HEK293T (cell line): ENCODE data around the gene GALNT11.

Source experiments
- CTCF ChIA-PET: fragments of 350-600 bp; formaldehyde crosslinking; extraction: SDS; loops from one replicate; lab custom pipeline; 2021; ENCODE audit warnings: antibody characterized with exemption, inconsistent platforms; lab: Yijun Ruan, JAX
- POLR2A ChIA-PET: fragments of 350-600 bp; formaldehyde crosslinking; extraction: SDS; loops from one replicate; lab custom pipeline; 2020; ENCODE audit warnings: antibody characterized with exemption, inconsistent platforms; lab: Yijun Ruan, JAX
- DNase-seq: peaks from one replicate; pipeline ENCODE4 v3.0.0; 2012; ENCODE audit warnings: mixed read lengths; ENCODE audit errors: extremely low spot score
- ARNT ChIP-seq: fragments of 450-650 bp; IDR thresholded peaks from 2 replicates; pipeline ENCODE4 v1.6.1; 2017; ENCODE audit warnings: mild to moderate bottlenecking
- BHLHE40 ChIP-seq: fragments of 450-650 bp; IDR thresholded peaks from 2 replicates; pipeline ENCODE4 v1.6.1; 2016; ENCODE audit warnings: mild to moderate bottlenecking, moderate library complexity, borderline replicate concordance
- CTBP1 ChIP-seq: fragments of 450-650 bp; IDR thresholded peaks from 2 replicates; pipeline ENCODE4 v1.6.1; 2016; ENCODE audit warnings: borderline replicate concordance
- ELF4 ChIP-seq: fragments of 450-650 bp; IDR thresholded peaks from 2 replicates; pipeline ENCODE4 v1.6.1; 2017; ENCODE audit warnings: antibody characterized with exemption
- FOXA1 ChIP-seq: fragments of 450-650 bp; IDR thresholded peaks from 2 replicates; pipeline ENCODE4 v1.6.1; 2016; ENCODE audit warnings: mild to moderate bottlenecking
- FOXK2 ChIP-seq: fragments of 450-650 bp; IDR thresholded peaks from 2 replicates; pipeline ENCODE4 v1.6.1; 2016; ENCODE audit warnings: mild to moderate bottlenecking
- FOXM1 ChIP-seq: fragments of 450-650 bp; IDR thresholded peaks from 2 replicates; pipeline ENCODE4 v1.6.1; 2017; ENCODE audit warnings: mild to moderate bottlenecking, borderline replicate concordance
- HDGF ChIP-seq: fragments of 450-650 bp; IDR thresholded peaks from 2 replicates; pipeline ENCODE4 v1.6.1; 2017; ENCODE audit warnings: antibody characterized with exemption, borderline replicate concordance
- L3MBTL2 ChIP-seq: fragments of 450-650 bp; conservative IDR thresholded peaks from 2 replicates; pipeline ENCODE4 v1.6.1; 2016; ENCODE audit warnings: mild to moderate bottlenecking
- LEF1 ChIP-seq: fragments of 450-650 bp; IDR thresholded peaks from 2 replicates; pipeline ENCODE4 v1.6.1; 2017; ENCODE audit warnings: mild to moderate bottlenecking, borderline replicate concordance
- NFRKB ChIP-seq: fragments of 450-650 bp; IDR thresholded peaks from 2 replicates; pipeline ENCODE4 v1.6.1; 2016; ENCODE audit warnings: mild to moderate bottlenecking, moderate library complexity
- SP1 ChIP-seq: fragments of 450-650 bp; IDR thresholded peaks from 2 replicates; pipeline ENCODE4 v1.6.1; 2017
- SUZ12 ChIP-seq: fragments of 450-650 bp; IDR thresholded peaks from 2 replicates; pipeline ENCODE4 v1.6.1; 2016; ENCODE audit warnings: mild to moderate bottlenecking
- TARDBP ChIP-seq: fragments of 450-650 bp; IDR thresholded peaks from 2 replicates; pipeline ENCODE4 v1.6.1; 2016
- ZNF384 ChIP-seq: fragments of 450-650 bp; IDR thresholded peaks from 2 replicates; pipeline ENCODE4 v1.6.1; 2016
- TF ChIP-seq, protein P1 (sequence below): fragments of 450-650 bp; IDR thresholded peaks from 2 replicates; pipeline ENCODE4 v1.6.1; 2016

The GALNT11 gene

DNA sequence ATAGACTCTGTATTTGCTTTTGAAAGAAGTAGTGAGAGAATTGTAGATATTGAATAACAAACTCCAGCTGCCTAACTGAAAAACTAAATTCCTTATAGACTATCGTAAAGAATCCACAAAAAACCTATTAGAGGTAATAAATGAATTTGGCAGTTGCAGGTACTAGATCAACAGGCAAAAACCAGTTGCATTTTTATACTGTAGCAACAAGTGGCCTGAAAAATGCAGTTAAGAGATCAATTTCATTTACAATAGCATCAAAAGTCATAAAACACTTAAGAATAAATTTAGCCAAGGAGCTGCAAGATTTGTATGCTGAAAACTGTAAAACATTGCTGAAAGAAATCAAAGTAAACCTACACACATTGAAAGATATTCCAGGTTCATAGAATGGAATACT lies 70.3 kb downstream of the GALNT11 start:
- TF ChIP-seq FOXM1 (no peak), BHLHE40 (no peak), HDGF (no peak), NFRKB (no peak), SUZ12 (no peak), FOXA1 (no peak), TARDBP (no peak), ZNF384 (no peak), L3MBTL2 (no peak), ARNT (no peak), FOXK2 (no peak), CTBP1 (no peak)
- TF ChIP-seq, protein P1, sequence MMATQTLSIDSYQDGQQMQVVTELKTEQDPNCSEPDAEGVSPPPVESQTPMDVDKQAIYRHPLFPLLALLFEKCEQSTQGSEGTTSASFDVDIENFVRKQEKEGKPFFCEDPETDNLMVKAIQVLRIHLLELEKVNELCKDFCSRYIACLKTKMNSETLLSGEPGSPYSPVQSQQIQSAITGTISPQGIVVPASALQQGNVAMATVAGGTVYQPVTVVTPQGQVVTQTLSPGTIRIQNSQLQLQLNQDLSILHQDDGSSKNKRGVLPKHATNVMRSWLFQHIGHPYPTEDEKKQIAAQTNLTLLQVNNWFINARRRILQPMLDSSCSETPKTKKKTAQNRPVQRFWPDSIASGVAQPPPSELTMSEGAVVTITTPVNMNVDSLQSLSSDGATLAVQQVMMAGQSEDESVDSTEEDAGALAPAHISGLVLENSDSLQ, result no peak
- POLR2A ChIA-PET, result no interaction called here
- CTCF ChIA-PET, result no interaction called here
- no peak for DNase-seq

GRCh38 chr7:152097330-152097729 lies 71.9 kb downstream of the GALNT11 start:
- POLR2A ChIA-PET, result no interaction called here
- CTCF ChIA-PET, result no interaction called here
- TF ChIP-seq NFRKB, result no peak
- no peak for TF ChIP-seq ZNF384
- no peak for TF ChIP-seq ELF4
- TF ChIP-seq HDGF, result no peak
- no peak for TF ChIP-seq LEF1
- no peak for TF ChIP-seq L3MBTL2
- no peak for TF ChIP-seq SUZ12
- TF ChIP-seq BHLHE40, result no peak
- TF ChIP-seq SP1, result no peak
- TF ChIP-seq FOXA1, result no peak
- TF ChIP-seq FOXM1, result no peak
- TF ChIP-seq ARNT, result no peak
- no peak for TF ChIP-seq FOXK2
- TF ChIP-seq TARDBP, result no peak
- TF ChIP-seq CTBP1, result no peak
- TF ChIP-seq, protein P1, result no peak
- no peak for DNase-seq

DNA sequence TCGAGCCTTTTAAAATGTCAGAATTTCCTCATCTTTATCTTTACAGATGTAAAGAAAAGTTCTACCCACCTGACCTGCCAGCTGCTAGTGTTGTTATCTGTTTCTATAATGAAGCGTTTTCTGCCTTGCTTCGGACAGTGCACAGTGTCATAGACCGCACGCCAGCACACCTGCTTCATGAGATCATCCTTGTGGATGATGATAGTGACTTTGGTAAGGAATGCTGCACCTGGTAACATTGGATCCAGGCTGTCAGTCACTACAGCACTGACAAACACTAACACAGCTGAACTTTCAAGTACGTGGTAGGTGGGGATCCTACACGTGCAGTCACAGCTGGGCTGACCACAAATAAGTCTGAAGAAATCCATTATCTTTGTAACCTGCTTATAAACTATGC lies 77.6 kb downstream of the GALNT11 start:
- ChIA-PET CTCF (no interaction called here), POLR2A (no interaction called here)
- no peak for DNase-seq
- TF ChIP-seq SUZ12, result no peak
- no peak for TF ChIP-seq BHLHE40
- TF ChIP-seq HDGF, result no peak
- TF ChIP-seq LEF1, result no peak
- no peak for TF ChIP-seq CTBP1
- no peak for TF ChIP-seq FOXM1
- no peak for TF ChIP-seq SP1
- TF ChIP-seq NFRKB, result no peak
- no peak for TF ChIP-seq ELF4
- TF ChIP-seq FOXK2, result no peak
- TF ChIP-seq, protein P1, result no peak
- TF ChIP-seq TARDBP, result no peak
- no peak for TF ChIP-seq FOXA1
- TF ChIP-seq ZNF384, result no peak
- no peak for TF ChIP-seq ARNT
- TF ChIP-seq L3MBTL2, result no peak

DNA sequence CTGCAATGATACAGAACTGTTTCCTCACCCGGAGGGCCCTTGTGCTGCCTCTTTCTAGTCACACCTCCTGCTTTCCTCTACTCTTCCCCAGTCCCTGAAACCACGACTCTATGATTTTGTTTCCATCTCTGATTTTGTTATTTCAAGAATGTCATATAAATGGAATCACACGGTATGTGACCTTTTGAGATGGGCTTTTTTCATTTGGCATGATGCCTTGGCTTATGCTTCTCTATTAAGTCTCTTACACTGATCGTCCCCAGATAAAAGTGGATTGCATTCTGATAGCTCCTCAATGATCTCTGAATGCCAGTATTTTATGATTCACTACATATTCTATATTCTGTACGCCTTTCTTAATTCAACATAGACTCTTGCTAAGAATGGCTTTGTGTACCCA lies 78.2 kb downstream of the GALNT11 start:
- TF ChIP-seq FOXA1, result no peak
- CTCF ChIA-PET, result no interaction called here
- POLR2A ChIA-PET, result no interaction called here
- no peak for DNase-seq

DNA sequence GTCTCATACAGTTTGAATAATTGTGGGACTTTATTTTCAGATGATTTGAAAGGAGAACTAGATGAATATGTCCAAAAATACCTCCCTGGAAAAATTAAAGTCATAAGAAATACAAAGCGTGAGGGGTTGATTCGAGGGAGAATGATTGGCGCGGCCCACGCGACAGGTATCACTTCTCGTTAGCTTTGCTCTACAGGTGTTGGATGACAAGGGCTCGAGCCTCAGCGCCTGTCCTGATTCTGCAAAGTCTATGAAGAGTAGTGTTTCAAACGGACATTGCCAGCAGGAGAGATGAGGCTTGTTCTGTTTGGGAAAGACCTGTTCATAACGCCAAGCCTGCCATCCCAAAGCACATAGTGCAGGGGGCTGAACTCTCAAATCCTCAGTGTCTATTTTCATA lies 79.7 kb downstream of the GALNT11 start:
- no peak for TF ChIP-seq L3MBTL2
- no peak for TF ChIP-seq CTBP1
- TF ChIP-seq SP1, result no peak
- no peak for TF ChIP-seq NFRKB
- no peak for TF ChIP-seq ARNT
- TF ChIP-seq, protein P1, result no peak
- no peak for TF ChIP-seq FOXA1
- no peak for TF ChIP-seq LEF1
- no peak for TF ChIP-seq ZNF384
- DNase-seq, result no peak
- ChIA-PET CTCF (no interaction called here), POLR2A (no interaction called here)

- CTCF ChIA-PET, result no interaction called here
- no peak for DNase-seq
- TF ChIP-seq L3MBTL2, result no peak
- no peak for TF ChIP-seq NFRKB
- TF ChIP-seq LEF1, result no peak
- no peak for TF ChIP-seq ARNT
- no peak for TF ChIP-seq ELF4
- POLR2A ChIA-PET, result no interaction called here
Measured at GRCh38 chr7:152106990-152107389, 81.5 kb downstream of the GALNT11 start.

GRCh38 chr7:152107945-152108344 lies 82.5 kb downstream of the GALNT11 start:
- TF ChIP-seq SP1 (no peak), LEF1 (no peak), TARDBP (no peak), NFRKB (no peak), SUZ12 (no peak), CTBP1 (no peak), FOXA1 (no peak)
- DNase-seq, result no peak
- POLR2A ChIA-PET, result no interaction called here
- CTCF ChIA-PET, result no interaction called here
